Measurements from ENCODE around the gene ASF1B.

ASF1B gene

GRCh38 chr19:14166999-14167575 is 30.7 kb upstream of the ASF1B start:
- no peak for TF ChIP-seq CTCF (IDR thresholded peaks at IDR 0.05; ENCODE audit: low read depth, low read length, missing control alignments)
- H3K4me3 ChIP-seq (replicated peaks; ENCODE audit: low read depth, low read length), result no peak overlapping the region
- no peak for DNase-seq (ENCODE audit: extremely low read depth, low read depth)

GRCh38 chr19:14165990-14166830 is 29.8 kb upstream of the ASF1B start:
- no peak overlapping the region for H3K4me3 ChIP-seq (replicated peaks; ENCODE audit: low read depth, low read length)
- TF ChIP-seq CTCF (IDR thresholded peaks at IDR 0.05; ENCODE audit: low read depth, low read length, missing control alignments), result no peak
- DNase-seq (ENCODE audit: extremely low read depth, low read depth), result no peak

- no peak for TF ChIP-seq CTCF (IDR thresholded peaks at IDR 0.05; ENCODE audit: low read depth, low read length, missing control alignments)
- H3K4me3 ChIP-seq (replicated peaks; ENCODE audit: low read depth, low read length), result no peak overlapping the region
- no peak for DNase-seq (ENCODE audit: extremely low read depth, low read depth)
Observed at GRCh38 chr19:14164724-14165493, 28.5 kb upstream of the ASF1B start.

- no peak for TF ChIP-seq CTCF (IDR thresholded peaks at IDR 0.05; ENCODE audit: low read depth, low read length, missing control alignments)
- DNase-seq (ENCODE audit: extremely low read depth, low read depth), result no peak
- H3K4me3 ChIP-seq (replicated peaks; ENCODE audit: low read depth, low read length), result no peak overlapping the region
Observed at GRCh38 chr19:14164082-14164481, 27.7 kb upstream of the ASF1B start.

- no peak for TF ChIP-seq CTCF (IDR thresholded peaks at IDR 0.05; ENCODE audit: low read depth, low read length, missing control alignments)
- H3K4me3 ChIP-seq (replicated peaks; ENCODE audit: low read depth, low read length), result no peak overlapping the region
- no peak for DNase-seq (ENCODE audit: extremely low read depth, low read depth)
Observed at GRCh38 chr19:14162871-14163297, 26.5 kb upstream of the ASF1B start.

- no peak for TF ChIP-seq CTCF (IDR thresholded peaks at IDR 0.05; ENCODE audit: low read depth, low read length, missing control alignments)
- H3K4me3 ChIP-seq (replicated peaks; ENCODE audit: low read depth, low read length), result no peak overlapping the region
- no peak for DNase-seq (ENCODE audit: extremely low read depth, low read depth)
Observed at GRCh38 chr19:14161305-14161704, 24.9 kb upstream of the ASF1B start.

Measured in HFF-Myc (cell line).